ENCODE data around the gene NUFIP1.

DNA sequence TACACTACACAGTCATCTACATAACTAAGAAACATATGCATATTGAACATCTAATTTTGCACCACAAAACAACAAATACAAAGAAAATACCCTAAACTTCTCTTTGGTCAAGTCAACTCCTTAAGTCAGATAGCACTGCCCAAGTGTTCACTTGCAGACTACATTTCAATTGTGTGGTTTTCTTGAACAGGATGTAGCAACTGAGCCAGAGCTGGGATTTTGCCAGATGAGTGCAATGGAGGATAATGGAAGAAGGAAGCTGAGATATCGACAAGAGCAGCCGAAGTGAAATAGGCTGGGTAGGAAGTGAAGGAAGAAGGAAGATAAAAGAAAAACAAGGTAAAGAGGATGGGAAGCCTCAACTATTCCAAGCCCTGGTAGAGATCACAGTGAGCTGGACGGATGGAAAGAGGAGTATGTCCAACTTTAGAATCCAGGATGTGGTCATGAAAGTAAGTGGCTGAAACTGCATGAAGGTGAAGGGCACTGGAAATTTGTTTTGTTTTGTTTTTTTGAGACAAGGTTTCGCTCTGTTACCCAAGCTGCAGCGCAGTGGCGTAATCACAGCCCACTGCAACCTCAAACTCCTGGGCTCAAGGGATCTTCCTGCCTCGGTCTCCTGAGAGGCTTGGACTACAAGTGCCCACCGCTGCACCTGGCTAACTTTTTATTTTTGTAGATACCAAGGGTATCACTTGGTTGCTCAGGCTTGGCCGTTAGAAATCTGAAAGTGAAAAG lies 15.0 kb downstream of the NUFIP1 start:
- TF ChIP-seq POLR2AphosphoS5 (IDR thresholded peaks at IDR 0.05; ENCODE audit: low read depth, low read length) (no peak), POLR2A (IDR thresholded peaks at IDR 0.05; ENCODE audit: low read depth, low read length) (no peak), POU2F2 (IDR thresholded peaks at IDR 0.05; ENCODE audit: low read depth, low read length) (no peak), TAF1 (IDR thresholded peaks at IDR 0.05; ENCODE audit: low read depth, low read length) (no peak), PAX5 (IDR thresholded peaks at IDR 0.05; ENCODE audit: insufficient read depth, low read length, severe bottlenecking) (peak; percentile 80)
